ENCODE measurements around the gene FOXA2. TPM values are rescaled to one million over a fixed set of nuclear protein-coding genes. Genes with fewer than 3 reads are reported as not detected.

The FOXA2 gene
- total RNA-seq, 2 experiments from 2014 or later, result not detected

DNA sequence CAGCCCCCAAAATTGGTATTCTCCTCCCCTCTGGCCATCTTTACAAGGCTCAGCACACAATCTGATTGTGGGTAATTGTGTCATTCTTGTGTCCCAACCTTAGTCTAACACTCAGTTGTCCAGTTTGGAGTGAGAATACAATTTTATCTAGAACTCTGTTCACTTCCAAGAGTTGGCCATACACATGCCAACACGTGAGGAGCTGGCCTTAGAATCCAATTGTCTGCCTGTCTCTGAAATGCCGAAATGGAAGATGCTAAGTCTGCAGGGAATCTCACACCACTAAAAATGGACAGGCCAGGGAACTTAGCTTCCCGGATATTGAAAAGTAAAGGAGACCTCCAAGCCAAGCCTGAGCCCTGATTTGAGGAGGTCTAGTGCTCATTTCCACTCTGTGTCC is 12.3 kb downstream of the FOXA2 start:
- Mint-ChIP-seq H3K36me3 (ENCODE audit: low read depth) (no peaks in the 10 kb centered on the region), H3K27ac (no peak overlapping the region), H3K4me3 (no peak overlapping the region), H3K9me3 (no peaks in the 10 kb centered on the region), H3K27me3 (peaks cover 76% of the 10 kb centered on the region), H3K4me1 (peaks cover 8% of the 10 kb centered on the region)
- ChIA-PET POLR2A (no interaction called here), CTCF (no interaction called here)
- no peak for DNase-seq

DNA sequence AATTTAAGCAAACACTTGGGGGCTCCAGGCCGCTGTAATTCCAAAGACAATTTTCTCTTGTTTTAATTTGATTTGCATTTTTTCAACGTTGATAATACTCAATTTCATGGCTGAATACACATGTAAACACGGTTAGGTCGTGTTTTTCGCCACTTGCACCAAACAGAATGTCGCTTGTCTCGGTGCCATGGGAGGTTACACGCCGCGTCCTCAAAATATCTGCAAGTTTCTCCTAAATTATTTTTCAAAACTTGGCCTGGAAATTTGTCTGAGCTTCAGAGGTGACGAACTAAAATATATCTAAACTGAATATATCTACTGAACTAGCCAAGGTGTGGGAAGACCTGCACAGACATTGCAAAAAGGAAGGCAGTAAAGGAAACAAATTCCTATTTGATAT is 15.0 kb downstream of the FOXA2 start:
- POLR2A ChIA-PET, result no interaction called here
- CTCF ChIA-PET, result no interaction called here
- Mint-ChIP-seq H3K4me1 (no peaks in the 10 kb centered on the region), H3K27me3 (peaks cover 74% of the 10 kb centered on the region), H3K27ac (no peak overlapping the region), H3K36me3 (ENCODE audit: low read depth) (no peaks in the 10 kb centered on the region), H3K9me3 (no peaks in the 10 kb centered on the region), H3K4me3 (no peak overlapping the region)
- no peak for DNase-seq

DNA sequence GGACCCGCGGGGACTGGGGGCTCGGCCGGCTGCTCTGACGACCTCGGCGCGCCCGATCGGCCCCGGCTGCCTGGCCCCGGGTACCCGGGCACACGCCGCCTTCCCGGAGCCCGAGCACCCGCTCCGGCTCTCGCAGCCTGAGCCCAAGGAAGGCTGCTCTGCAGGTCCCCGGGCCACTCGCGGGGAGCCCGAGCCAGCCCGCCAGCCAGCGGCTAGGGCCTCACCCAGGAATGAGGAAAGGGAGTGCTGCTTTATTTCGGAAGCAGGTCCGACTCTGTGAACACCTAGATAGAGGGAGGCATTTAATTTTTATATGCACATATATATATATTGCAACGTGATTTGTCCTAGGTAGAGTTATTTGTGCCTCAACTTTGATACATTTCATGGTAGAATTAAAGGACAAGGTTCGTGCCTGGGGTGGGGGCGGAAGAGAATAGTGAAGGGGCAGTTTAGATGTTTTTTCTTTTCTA is 15.5 kb downstream of the FOXA2 start:
- no peaks in the 10 kb centered on the region for H3K36me3 Mint-ChIP-seq (ENCODE audit: low read depth)
- no peaks in the 10 kb centered on the region for H3K4me1 Mint-ChIP-seq
- peaks cover 78% of the 10 kb centered on the region for H3K27me3 Mint-ChIP-seq
- ChIA-PET CTCF (no interaction called here), POLR2A (no interaction called here)
- DNase-seq, result no peak
- no peaks in the 10 kb centered on the region for H3K9me3 Mint-ChIP-seq
- no peak overlapping the region for H3K27ac Mint-ChIP-seq
- no peak overlapping the region for H3K4me3 Mint-ChIP-seq

- Mint-ChIP-seq H3K4me3 (no peak overlapping the region), H3K27me3 (peaks cover 78% of the 10 kb centered on the region), H3K9me3 (no peaks in the 10 kb centered on the region), H3K4me1 (no peaks in the 10 kb centered on the region), H3K36me3 (ENCODE audit: low read depth) (no peaks in the 10 kb centered on the region), H3K27ac (no peak overlapping the region)
- POLR2A ChIA-PET, result no interaction called here
- CTCF ChIA-PET, result no interaction called here
- DNase-seq, result no peak
Measured at GRCh38 chr20:22567944-22568871, 16.2 kb downstream of the FOXA2 start.

- H3K4me1 Mint-ChIP-seq, result no peaks in the 10 kb centered on the region
- H3K36me3 Mint-ChIP-seq (ENCODE audit: low read depth), result no peaks in the 10 kb centered on the region
- H3K27ac Mint-ChIP-seq, result no peak overlapping the region
- no peaks in the 10 kb centered on the region for H3K9me3 Mint-ChIP-seq
- peaks cover 79% of the 10 kb centered on the region for H3K27me3 Mint-ChIP-seq
- H3K4me3 Mint-ChIP-seq, result no peak overlapping the region
- DNase-seq, result no peak
- ChIA-PET POLR2A (no interaction called here), CTCF (no interaction called here)
Measured at GRCh38 chr20:22566876-22567658, 17.3 kb downstream of the FOXA2 start.

GRCh38 chr20:22563062-22563965 is 21.1 kb downstream of the FOXA2 start:
- Mint-ChIP-seq H3K4me1 (no peaks in the 10 kb centered on the region), H3K36me3 (ENCODE audit: low read depth) (no peaks in the 10 kb centered on the region), H3K27ac (no peak overlapping the region), H3K9me3 (no peaks in the 10 kb centered on the region), H3K4me3 (no peak overlapping the region), H3K27me3 (peaks cover 82% of the 10 kb centered on the region)
- DNase-seq, result no peak
- ChIA-PET CTCF (no interaction called here), POLR2A (no interaction called here)

- H3K4me1 Mint-ChIP-seq, result no peaks in the 10 kb centered on the region
- H3K4me3 Mint-ChIP-seq, result no peak overlapping the region
- no peak for DNase-seq
- ChIA-PET CTCF (no interaction called here), POLR2A (no interaction called here)
- no peaks in the 10 kb centered on the region for H3K9me3 Mint-ChIP-seq
- peaks cover 75% of the 10 kb centered on the region for H3K27me3 Mint-ChIP-seq
- no peaks in the 10 kb centered on the region for H3K36me3 Mint-ChIP-seq (ENCODE audit: low read depth)
- no peak overlapping the region for H3K27ac Mint-ChIP-seq
Measured at GRCh38 chr20:22562620-22563019, 21.8 kb downstream of the FOXA2 start.

- Mint-ChIP-seq H3K27ac (no peak overlapping the region), H3K9me3 (no peaks in the 10 kb centered on the region), H3K4me3 (no peak overlapping the region), H3K27me3 (peaks cover 73% of the 10 kb centered on the region), H3K36me3 (ENCODE audit: low read depth) (no peaks in the 10 kb centered on the region), H3K4me1 (no peaks in the 10 kb centered on the region)
- ChIA-PET CTCF (no interaction called here), POLR2A (no interaction called here)
- DNase-seq, result no peak
Measured at GRCh38 chr20:22561965-22562577, 22.3 kb downstream of the FOXA2 start.

DNA sequence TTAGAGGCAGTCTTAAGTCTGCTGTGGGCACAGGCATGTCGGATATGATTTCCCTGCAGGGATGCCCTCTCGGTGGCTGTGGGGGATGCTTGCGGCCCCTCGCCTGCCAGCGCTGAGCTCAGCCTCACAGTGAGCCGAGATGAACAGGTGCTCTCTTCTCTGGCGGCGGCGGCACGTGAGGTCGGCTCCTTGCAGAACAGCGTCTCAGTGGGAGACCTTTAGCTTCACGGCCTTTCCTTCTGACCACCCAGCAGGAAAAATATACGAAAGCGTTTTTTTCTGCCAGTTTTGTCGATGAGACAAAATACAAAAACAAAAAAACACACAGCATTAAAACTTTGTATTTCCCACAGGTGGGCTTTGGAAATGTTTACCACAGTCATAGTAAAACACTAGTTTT is 23.6 kb downstream of the FOXA2 start:
- ChIA-PET POLR2A (no interaction called here), CTCF (no interaction called here)
- H3K4me3 Mint-ChIP-seq, result no peak overlapping the region
- H3K27ac Mint-ChIP-seq, result no peak overlapping the region
- no peaks in the 10 kb centered on the region for H3K9me3 Mint-ChIP-seq
- no peak for DNase-seq
- peaks cover 66% of the 10 kb centered on the region for H3K27me3 Mint-ChIP-seq
- no peaks in the 10 kb centered on the region for H3K36me3 Mint-ChIP-seq (ENCODE audit: low read depth)
- H3K4me1 Mint-ChIP-seq, result no peaks in the 10 kb centered on the region

DNA sequence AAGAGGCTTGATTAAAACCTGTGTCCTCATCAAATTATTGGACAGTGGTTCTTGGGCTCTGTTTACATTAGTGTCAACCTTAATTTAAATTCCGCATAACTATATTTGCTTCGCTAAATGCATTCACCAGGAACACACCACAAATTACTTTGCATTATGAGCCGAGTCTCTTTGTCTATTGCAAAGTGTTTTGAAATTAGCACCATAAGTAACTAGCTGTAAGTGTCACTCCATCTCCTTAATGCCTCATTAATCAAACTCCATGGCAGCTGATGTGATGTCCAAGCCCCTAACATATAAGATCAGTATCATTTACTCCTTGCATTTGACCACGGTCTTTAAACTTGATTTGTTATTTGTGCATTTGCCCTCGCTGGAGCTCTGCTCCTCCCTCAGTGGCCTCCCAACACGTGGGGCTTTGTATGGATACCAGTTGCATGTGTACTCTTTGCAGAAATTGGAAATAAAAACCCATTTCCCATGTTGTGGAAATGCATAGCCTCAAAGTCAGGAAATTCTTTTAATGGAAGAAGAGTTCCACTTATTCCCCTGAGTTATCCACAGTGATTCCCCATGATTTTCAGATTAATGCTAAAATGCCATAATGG is 24.6 kb downstream of the FOXA2 start:
- Mint-ChIP-seq H3K27me3 (peaks cover 59% of the 10 kb centered on the region), H3K4me1 (no peaks in the 10 kb centered on the region), H3K36me3 (ENCODE audit: low read depth) (no peaks in the 10 kb centered on the region), H3K27ac (no peak overlapping the region), H3K9me3 (no peaks in the 10 kb centered on the region), H3K4me3 (no peak overlapping the region)
- CTCF ChIA-PET, result no interaction called here
- DNase-seq, result no peak
- POLR2A ChIA-PET, result no interaction called here

GRCh38 chr20:22557403-22558276 is 26.7 kb downstream of the FOXA2 start:
- Mint-ChIP-seq H3K36me3 (ENCODE audit: low read depth) (no peaks in the 10 kb centered on the region), H3K4me3 (no peak overlapping the region), H3K27me3 (peaks cover 42% of the 10 kb centered on the region), H3K4me1 (no peaks in the 10 kb centered on the region), H3K27ac (no peak overlapping the region), H3K9me3 (no peaks in the 10 kb centered on the region)
- ChIA-PET POLR2A (no interaction called here), CTCF (no interaction called here)
- no peak for DNase-seq

Data from activated CD4-positive, alpha-beta T cell treated with anti-CD3 and anti-CD28 coated beads, Interleukin-2, amount 10 ng/mL, durations not matched to agents 7 days and 5 days (primary cell).